Head of caudate nucleus (tissue), 42 donors: Measurements from ENCODE around the gene ABCB6.
A peak's percentile ranks its signal among the peaks of the same experiment; 100 is the strongest.
"Not testable (repeated sequence)": the region's sequence is repeated elsewhere in the genome, so short reads cannot be mapped to it uniquely, and the experiment has no call there.

Experiments used
- DNase-seq, 42 donors: peaks; one replicate each; pipeline versions ENCODE4 v3.0.0 to v3.0.0-alpha.2; 2020 to 2021; ENCODE audit warnings: mixed read lengths in 7 of 42
- intact Hi-C: fragments of 100-400 bp; cut with DNase I; formaldehyde crosslinking; loops from one replicate; pipeline ENCODE4 v1.15.0; 2022

ABCB6 gene

DNA sequence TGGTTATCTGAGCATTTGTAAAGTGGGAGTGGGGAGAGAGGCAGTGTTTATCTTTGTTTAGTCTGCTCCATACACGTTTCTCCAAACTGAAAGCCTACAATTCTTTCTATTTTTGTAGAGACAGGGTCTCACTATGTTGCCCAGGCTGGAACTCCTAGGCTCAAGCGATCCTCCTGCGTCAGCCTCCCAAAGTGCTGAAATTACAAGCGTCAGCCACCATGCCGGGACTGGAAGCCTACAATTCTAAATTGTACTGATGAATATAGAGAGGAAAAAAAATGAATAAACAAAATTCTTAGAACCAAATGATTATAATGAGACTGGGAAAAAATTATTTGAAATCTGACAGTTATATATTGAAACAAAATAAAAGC, 13.6 kb downstream of the ABCB6 start:
- intact Hi-C loops = loop anchor here (5.0 kb wide), 1 partner anchor 43 kb away; the partner anchor contains the start of gene NHEJ1

DNA sequence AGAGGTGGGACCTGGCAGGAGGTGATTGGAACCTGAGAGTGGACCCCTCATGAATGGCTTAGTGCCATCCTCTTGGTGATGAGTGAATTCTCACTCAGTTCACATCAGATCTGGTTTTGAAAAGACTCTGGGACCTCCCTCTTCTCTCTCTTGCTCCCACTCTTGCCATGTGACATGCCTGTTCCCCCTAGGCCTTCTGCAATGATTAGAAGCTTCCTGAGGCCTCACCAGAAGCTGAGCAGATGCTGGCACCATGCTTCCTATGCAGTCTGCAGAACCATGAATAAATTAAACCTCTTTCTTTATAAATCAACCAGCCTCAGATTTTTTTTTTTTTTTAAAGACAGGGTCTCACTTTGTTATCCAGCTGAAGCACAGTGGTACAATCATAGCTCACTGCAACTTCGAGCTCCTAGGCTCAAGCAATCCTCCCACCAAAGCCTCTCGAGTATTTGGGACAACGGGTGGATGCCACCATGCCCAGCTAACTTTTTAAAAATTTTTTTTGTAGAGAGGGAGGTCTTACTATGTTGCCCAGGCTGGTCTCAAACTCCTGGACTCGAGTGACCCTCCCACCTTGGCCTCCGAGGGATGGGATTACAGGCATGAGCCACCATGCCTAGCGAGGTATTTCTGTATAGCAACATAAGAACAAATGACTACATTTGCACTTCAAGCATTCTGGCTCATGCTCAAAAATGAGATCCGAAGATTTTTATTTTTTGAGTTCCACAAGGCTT, 14.2 kb downstream of the ABCB6 start:
- intact Hi-C loops = loop anchor here (5.0 kb wide), 1 partner anchor 42 kb away; the partner anchor contains the start of gene NHEJ1
- peak in 1 of 42 donors; percentile 29 for DNase-seq

More for the DNA sequence above, 13.6 kb downstream of the ABCB6 start:
- peak in 1 of 42 donors; percentile 10 for DNase-seq

- DNase-seq = peak in 2 of 42 donors; percentile 4 to 12
- intact Hi-C loops = not testable (repeated sequence)
These were observed 17.4 kb downstream of the ABCB6 start for GRCh38 chr2:219201331-219201730.

DNA sequence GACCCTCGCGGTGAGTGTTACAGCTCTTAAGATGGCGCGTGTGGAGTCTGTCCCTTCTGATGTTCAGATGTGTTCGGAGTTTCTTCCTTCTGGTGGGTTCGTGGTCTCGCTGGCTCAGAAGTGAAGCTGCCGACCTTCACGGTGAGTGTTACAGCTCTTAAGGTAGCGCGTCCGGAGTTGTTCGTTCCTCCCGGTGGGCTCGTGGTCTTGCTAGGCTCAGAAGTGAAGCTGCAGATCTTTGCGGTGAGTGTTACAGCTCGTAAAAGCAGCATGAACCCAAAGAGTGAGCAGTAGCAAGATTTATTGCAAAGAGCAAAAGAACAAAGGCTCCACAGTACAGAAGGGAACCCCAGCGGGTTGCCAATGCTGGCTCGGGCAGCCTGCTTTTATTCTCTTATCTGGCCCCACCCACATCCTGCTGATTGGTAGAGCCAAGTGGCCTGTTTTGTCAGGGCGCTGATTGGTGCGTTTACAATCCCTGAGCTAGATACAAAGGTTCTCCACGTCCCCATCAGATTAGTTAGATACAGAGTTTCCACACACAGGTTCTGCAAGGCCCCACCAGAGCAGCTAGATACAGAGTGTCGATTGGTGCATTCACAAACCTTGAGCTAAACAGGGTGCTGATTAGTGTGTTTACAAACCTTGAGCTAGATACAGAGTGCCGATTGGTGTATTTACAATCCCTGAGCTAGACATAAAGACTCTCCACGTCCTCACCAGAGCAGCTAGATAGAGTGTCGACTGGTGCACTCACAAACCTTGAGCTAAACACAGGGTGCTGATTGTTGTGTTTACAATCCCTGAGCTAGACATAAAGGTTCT, 18.0 kb downstream of the ABCB6 start:
- intact Hi-C loops = not testable (repeated sequence)
- peak in 4 of 42 donors; percentile 14 to 40 (median 28) for DNase-seq

DNA sequence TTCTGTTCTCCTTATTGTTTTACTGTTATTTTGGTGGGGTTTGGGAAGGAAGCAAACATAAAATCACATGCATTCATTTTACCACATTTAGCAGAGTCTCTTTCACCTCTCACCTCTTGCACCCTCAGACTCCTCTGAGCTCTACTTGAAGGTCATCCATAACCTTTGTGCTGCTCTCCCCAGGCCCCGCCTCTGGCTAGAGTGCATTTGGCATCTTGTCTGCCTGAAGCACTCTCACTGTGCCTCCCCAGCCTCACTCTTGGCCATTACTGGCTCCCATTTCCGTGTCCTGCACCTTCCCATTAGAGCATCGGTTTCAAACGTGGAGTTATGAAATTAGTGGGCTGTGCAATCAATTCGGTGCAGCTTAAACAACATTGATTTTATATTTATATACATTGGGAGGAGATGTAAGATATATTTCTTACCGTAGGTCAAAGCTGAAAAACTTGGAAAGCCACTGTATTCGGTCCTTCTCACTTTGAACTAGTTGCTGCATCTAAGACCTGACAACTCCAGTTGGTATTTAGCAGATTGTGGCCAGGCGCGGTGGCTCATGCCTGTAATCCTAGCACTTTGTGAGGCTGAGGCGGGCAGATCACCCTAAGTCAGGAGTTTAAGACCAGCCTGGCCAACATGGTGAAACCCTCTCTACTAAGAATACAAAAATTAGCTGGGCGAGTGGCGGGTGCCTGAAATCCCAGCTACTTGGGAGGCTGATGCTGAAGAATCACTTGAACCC, 19.1 kb downstream of the ABCB6 start:
- peak in 3 of 42 donors; percentile 5 to 7 (median 6) for DNase-seq
- intact Hi-C loops = no loop called here

DNA sequence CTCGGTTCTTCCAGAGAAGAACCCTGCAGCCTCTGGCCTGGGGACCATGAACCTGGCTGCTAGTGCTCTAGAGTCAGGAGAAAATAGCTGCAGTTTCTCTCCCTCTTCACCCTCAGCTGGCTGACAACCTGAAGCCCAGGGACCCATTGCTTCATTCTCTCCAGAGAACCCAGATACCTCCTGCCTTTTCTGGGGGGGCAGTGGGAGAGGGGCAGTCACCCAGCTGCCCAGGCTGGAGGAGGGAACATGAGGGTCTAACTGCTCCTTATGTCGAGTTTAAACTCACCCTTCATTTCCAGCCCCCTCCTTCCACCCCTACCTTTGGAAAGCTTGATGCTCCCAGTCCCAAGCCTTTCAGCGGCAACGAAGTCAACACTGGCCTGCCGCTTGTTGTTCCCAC, 19.8 kb downstream of the ABCB6 start:
- peak in 1 of 42 donors; percentile 14 for DNase-seq

DNA sequence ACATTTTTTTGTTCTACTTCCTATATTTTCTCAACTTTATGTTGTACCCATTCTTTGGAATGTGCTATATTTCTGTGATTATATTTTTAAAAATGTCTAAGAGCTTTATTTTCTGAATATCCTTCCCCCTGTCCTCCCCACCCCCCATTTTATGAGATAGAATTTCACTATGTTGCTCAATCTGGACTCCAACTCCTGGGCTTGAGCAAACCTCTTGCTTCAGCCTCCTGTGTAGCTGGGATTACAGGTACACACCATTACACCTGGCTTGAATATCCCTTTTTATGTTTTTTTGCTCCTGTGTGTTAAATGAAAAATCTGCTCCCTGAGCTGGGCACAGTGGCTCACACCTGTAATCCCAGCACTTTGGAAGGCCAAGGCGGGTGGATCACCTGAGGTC, 21.4 kb downstream of the ABCB6 start:
- no peak for DNase-seq
- intact Hi-C loops = no loop called here

More for the DNA sequence above, 19.8 kb downstream of the ABCB6 start:
- intact Hi-C loops = no loop called here

DNA sequence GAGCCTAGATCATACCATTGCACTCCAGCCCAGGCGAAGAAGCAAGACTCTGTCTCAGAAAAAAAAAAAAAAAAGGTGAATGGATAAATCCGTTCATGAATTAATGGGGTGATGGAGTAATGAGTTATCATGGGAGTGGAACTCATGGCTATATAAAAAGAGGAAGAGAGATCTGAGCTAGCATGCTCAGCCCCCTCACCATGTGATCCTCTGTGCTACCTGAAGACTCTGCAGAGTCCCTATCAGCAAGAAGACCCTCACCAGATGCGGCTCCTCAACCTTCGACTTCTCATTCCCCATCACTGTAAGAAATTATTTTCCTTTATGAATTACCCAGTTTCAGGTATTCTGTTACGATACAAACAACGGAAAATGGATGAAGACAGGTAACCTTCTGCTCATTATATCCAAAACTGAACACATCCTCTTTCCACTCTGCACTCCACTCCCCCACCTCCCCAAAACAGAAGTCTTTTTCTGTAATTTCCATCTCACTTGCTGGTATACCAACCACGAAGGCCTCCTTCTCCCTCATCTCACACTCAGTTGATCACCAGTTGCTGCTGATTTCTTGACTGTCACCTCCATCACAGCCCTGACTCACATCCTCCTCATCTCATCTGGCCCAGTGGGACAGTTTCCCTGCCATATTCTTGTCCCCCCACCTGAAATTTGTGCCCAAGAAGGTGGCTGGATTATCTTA, 31.9 kb downstream of the ABCB6 start:
- intact Hi-C loops = no loop called here
- DNase-seq = peak in 2 of 42 donors; percentile 19 to 23

DNA sequence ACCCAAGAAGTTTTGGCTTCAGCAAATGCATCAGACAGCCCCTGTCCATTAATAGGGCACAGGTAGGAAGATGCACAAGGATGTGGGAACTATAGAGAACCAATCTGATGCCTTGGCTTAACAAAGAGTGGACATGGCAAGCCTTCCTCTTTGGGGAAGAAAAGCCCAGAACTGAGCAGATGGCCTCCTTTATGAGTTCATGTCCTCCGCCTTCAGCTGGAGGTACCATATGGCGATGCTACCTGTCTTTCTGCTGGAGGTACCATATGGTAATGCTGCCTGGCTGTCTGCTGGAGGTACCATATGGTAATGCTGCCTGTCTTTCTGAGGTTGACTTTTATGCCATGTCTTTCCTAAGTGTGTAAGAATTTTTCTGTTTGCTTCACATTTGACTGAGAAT, 34.6 kb downstream of the ABCB6 start:
- peak in 2 of 42 donors; percentile 6 to 9 for DNase-seq
- intact Hi-C loops = no loop called here

GRCh38 chr2:219183151-219183772, 35.5 kb downstream of the ABCB6 start:
- peak in 3 of 42 donors; percentile 9 to 29 (median 9) for DNase-seq
- intact Hi-C loops = no loop called here

DNA sequence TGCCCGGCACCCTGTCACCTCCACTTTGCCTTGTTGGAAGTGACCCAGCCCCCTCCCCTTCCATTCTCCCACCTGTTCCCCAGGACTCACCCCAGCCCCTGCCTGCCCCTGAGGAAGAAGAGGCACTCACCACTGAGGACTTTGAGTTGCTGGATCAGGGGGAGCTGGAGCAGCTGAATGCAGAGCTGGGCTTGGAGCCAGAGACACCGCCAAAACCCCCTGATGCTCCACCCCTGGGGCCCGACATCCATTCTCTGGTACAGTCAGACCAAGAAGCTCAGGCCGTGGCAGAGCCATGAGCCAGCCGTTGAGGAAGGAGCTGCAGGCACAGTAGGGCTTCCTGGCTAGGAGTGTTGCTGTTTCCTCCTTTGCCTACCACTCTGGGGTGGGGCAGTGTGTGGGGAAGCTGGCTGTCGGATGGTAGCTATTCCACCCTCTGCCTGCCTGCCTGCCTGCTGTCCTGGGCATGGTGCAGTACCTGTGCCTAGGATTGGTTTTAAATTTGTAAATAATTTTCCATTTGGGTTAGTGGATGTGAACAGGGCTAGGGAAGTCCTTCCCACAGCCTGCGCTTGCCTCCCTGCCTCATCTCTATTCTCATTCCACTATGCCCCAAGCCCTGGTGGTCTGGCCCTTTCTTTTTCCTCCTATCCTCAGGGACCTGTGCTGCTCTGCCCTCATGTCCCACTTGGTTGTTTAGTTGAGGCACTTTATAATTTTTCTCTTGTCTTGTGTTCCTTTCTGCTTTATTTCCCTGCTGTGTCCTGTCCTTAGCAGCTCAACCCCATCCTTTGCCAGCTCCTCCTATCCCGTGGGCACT, 36.2 kb downstream of the ABCB6 start:
- intact Hi-C loops = no loop called here
- DNase-seq = peak in 5 of 42 donors; percentile 5 to 34 (median 12)

DNA sequence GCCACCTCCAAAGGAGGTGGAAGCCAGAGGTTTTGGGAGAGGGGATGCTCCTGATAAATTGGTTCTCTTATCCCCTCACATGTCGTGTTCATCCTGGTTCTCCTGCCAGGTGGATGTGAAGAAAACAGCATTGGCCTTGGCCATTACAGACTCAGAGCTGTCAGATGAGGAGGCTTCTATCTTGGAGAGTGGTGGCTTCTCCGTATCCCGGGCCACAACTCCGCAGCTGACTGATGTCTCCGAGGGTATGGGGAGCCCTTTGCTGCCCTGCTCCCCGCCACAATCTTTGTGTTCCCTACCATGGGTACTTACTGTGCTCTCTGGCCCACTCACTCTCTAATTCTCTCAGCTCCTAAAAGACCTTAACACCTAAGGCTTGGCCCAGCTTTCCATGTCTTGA, 37.2 kb downstream of the ABCB6 start:
- peak in 1 of 42 donors; percentile 15 for DNase-seq
- intact Hi-C loops = no loop called here

DNA sequence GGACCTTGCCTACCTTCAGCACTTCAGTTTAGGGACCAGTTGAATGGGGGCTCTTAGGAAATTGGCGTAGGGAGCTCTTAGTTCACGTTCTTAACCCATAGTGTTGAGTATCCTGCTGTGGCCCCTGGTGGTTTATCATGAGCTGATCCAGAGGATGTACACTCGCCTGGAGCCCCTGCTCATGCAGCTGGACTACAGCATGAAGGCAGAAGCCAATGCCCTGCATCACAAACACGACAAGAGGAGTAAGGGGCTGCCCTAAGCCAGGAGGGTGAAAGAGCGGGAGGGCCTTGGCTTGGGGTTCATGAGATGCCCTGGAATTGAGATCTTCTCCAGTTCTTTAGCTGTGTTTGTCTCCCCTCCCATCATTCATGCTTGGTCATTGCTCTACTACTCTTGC, 37.8 kb downstream of the ABCB6 start:
- peak in 1 of 42 donors; percentile 10 for DNase-seq

GRCh38 chr2:219179601-219180465, 38.9 kb downstream of the ABCB6 start:
- intact Hi-C loops = loop anchor here (10.0 kb wide), 2 partner anchors 205 to 775 kb away; partner anchors contain the start of gene DNPEP
- peak in 2 of 42 donors; percentile 16 to 20 for DNase-seq

More for the DNA sequence above, 37.8 kb downstream of the ABCB6 start:
- intact Hi-C loops = no loop called here

DNA sequence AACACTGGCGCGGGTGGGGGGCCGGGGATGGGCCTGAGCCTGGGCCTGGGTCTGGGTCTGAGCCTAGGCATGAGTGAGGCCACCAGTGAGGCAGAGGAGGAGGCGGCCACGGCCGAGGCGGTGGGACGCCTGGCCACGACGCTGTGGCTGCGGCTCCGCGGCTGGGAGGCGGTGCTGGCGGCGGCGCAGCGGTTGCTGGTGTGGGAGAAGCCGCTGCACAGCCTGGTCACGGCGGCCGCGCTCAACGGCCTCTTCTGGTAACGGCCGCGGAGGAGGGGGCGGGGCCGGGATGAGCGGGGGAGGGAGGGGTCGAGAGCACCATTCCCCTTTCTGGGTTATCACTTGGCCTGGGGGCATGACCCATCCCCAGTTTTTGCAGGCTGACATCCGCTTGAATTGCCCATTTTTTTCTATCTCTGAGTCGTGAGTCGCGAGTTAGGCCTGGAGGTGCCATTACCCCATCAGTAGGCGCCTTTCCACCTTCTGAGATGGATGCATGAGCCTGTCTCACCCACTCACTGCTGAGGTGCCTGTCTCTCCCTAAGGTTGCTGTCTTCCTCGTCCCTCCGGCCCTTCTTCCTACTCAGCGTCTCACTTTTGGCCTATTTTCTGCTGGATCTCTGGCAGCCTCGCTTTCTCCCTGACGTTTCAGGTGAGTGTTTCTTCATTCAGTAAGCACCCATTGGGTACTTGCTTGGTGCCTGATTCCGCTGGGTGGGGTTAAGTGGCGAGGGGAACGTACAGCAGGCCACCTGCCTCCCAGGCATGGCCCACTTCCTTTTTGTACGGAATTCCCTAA, 40.2 kb downstream of the ABCB6 start:
- peak in 40 of 42 donors; percentile 19 to 70 (median 44) for DNase-seq
- intact Hi-C loops = loop anchor here (10.0 kb wide), 2 partner anchors 206 to 774 kb away; partner anchors contain the start of gene DNPEP
